HEK293 (cell line): ENCODE data around the gene SPAG5.

ENCODE experiments used
- CTCF ChIA-PET: fragments of 350-600 bp; formaldehyde crosslinking; extraction: SDS; loops from one replicate; lab custom pipeline; 2021; ENCODE audit warnings: antibody characterized with exemption; lab: Yijun Ruan, JAX
- POLR2A ChIA-PET: fragments of 300-600 bp; formaldehyde crosslinking; extraction: SDS; loops from one replicate; lab custom pipeline; 2020; ENCODE audit warnings: antibody characterized with exemption, inconsistent platforms; lab: Yijun Ruan, JAX
- H3K27ac ChIP-seq: fragments of 200-500 bp; sonication (Bioruptor generic); 2 replicates; pipeline ENCODE4 v1.5.1; 2014; ENCODE audit warnings: low read depth, low read length, control low read depth, inconsistent platforms; ENCODE audit errors: extremely low read depth
- H3K36me3 ChIP-seq, 2 experiments: fragments of 200-500 bp in 1 of 2; sonication (Bioruptor generic) in 1 of 2; 1 replicate in 1 of 2; 2 replicates in 1 of 2; pipeline ENCODE4 v1.5.1; 2014 to 2017; ENCODE audit warnings: inconsistent platforms in 2 of 2, low read length in 2 of 2; ENCODE audit not compliant: control insufficient read depth in 2 of 2, insufficient read depth in 1 of 2
- H3K4me1 ChIP-seq: fragments of 200-500 bp; sonication (Bioruptor generic); 2 replicates; pipeline ENCODE4 v1.5.1; 2014; ENCODE audit warnings: mild to moderate bottlenecking, low read length, inconsistent platforms; ENCODE audit not compliant: control insufficient read depth, insufficient read depth
- H3K4me3 ChIP-seq: 2 replicates; pipeline ENCODE4 v1.5.1; 2011; ENCODE audit warnings: low read depth, mild to moderate bottlenecking, control low read depth, low read length, moderate library complexity
- H3K9me3 ChIP-seq: fragments of 200-500 bp; sonication (Bioruptor generic); 2 replicates; pipeline ENCODE4 v1.5.1; 2014; ENCODE audit warnings: low read depth, low read length, inconsistent platforms; ENCODE audit not compliant: control insufficient read depth, insufficient read depth
- AEBP2 ChIP-seq: fragments of 450-650 bp; formaldehyde crosslinking; IDR thresholded peaks from 2 replicates; pipeline ENCODE4 v1.5.1; 2016; ENCODE audit warnings: missing biosample characterization, missing genetic modification characterization, borderline replicate concordance
- SETDB1 ChIP-seq: IDR thresholded peaks from one replicate; pipeline ENCODE4 v1.6.1; 2017; ENCODE audit warnings: mild to moderate bottlenecking, low read length, moderate library complexity, mixed read lengths; ENCODE audit not compliant: insufficient read length
- ZNF112 ChIP-seq: fragments of 450-650 bp; formaldehyde crosslinking; IDR thresholded peaks from 2 replicates; pipeline ENCODE4 v1.5.0; 2017; ENCODE audit warnings: missing biosample characterization, missing genetic modification characterization
- ZNF138 ChIP-seq: fragments of 450-650 bp; formaldehyde crosslinking; IDR thresholded peaks from 2 replicates; pipeline ENCODE4 v1.5.1; 2016; ENCODE audit warnings: missing biosample characterization, missing genetic modification characterization, borderline replicate concordance
- ZNF148 ChIP-seq: fragments of 450-650 bp; formaldehyde crosslinking; IDR thresholded peaks from 2 replicates; pipeline ENCODE4 v1.5.0; 2017; ENCODE audit warnings: missing biosample characterization, missing genetic modification characterization, borderline replicate concordance
- ZNF16 ChIP-seq: fragments of 450-650 bp; formaldehyde crosslinking; IDR thresholded peaks from 2 replicates; pipeline ENCODE4 v1.5.1; 2016; ENCODE audit warnings: low read depth, missing biosample characterization, missing genetic modification characterization
- ZNF221 ChIP-seq: fragments of 450-650 bp; formaldehyde crosslinking; IDR thresholded peaks from 2 replicates; pipeline ENCODE4 v1.5.1; 2017; ENCODE audit warnings: missing biosample characterization, missing genetic modification characterization, borderline replicate concordance
- ZNF23 ChIP-seq: fragments of 450-650 bp; formaldehyde crosslinking; IDR thresholded peaks from 2 replicates; pipeline ENCODE4 v1.5.1; 2016; ENCODE audit warnings: missing biosample characterization, missing genetic modification characterization, borderline replicate concordance
- ZNF280D ChIP-seq: fragments of 450-650 bp; formaldehyde crosslinking; IDR thresholded peaks from 2 replicates; pipeline ENCODE4 v1.5.1; 2016; ENCODE audit warnings: missing biosample characterization, missing genetic modification characterization
- ZNF324 ChIP-seq: fragments of 450-650 bp; formaldehyde crosslinking; IDR thresholded peaks from 2 replicates; pipeline ENCODE4 v1.5.1; 2016; ENCODE audit warnings: missing biosample characterization, missing genetic modification characterization
- ZNF423 ChIP-seq: fragments of 450-650 bp; formaldehyde crosslinking; IDR thresholded peaks from 2 replicates; pipeline ENCODE4 v1.5.1; 2016; ENCODE audit warnings: missing biosample characterization, missing genetic modification characterization
- ZNF426 ChIP-seq: fragments of 450-650 bp; formaldehyde crosslinking; IDR thresholded peaks from 2 replicates; pipeline ENCODE4 v1.5.1; 2017; ENCODE audit warnings: missing biosample characterization, missing genetic modification characterization, mild to moderate bottlenecking, inconsistent platforms, moderate library complexity
- ZNF473 ChIP-seq: fragments of 450-650 bp; formaldehyde crosslinking; IDR thresholded peaks from 2 replicates; pipeline ENCODE4 v1.5.1; 2017; ENCODE audit warnings: missing biosample characterization, missing genetic modification characterization
- ZNF518A ChIP-seq: fragments of 450-650 bp; formaldehyde crosslinking; conservative IDR thresholded peaks from 2 replicates; pipeline ENCODE4 v1.5.1; 2016; ENCODE audit warnings: low read depth, missing biosample characterization, missing genetic modification characterization
- ZNF530 ChIP-seq: fragments of 450-650 bp; formaldehyde crosslinking; IDR thresholded peaks from 2 replicates; pipeline ENCODE4 v1.5.1; 2016; ENCODE audit warnings: low read depth, missing biosample characterization, missing genetic modification characterization
- ZNF560 ChIP-seq: fragments of 450-650 bp; formaldehyde crosslinking; IDR thresholded peaks from 2 replicates; pipeline ENCODE4 v1.5.1; 2017; ENCODE audit warnings: missing biosample characterization, missing genetic modification characterization, borderline replicate concordance
- ZNF580 ChIP-seq: fragments of 450-650 bp; formaldehyde crosslinking; IDR thresholded peaks from 2 replicates; pipeline ENCODE4 v1.5.1; 2016; ENCODE audit warnings: missing biosample characterization, missing genetic modification characterization
- ZNF624 ChIP-seq: fragments of 450-650 bp; formaldehyde crosslinking; IDR thresholded peaks from 2 replicates; pipeline ENCODE4 v1.5.1; 2017; ENCODE audit warnings: missing biosample characterization, missing genetic modification characterization
- ZNF704 ChIP-seq: fragments of 450-650 bp; formaldehyde crosslinking; IDR thresholded peaks from 2 replicates; pipeline ENCODE4 v1.5.1; 2016; ENCODE audit warnings: missing biosample characterization, missing genetic modification characterization
- ZSCAN16 ChIP-seq: fragments of 450-650 bp; formaldehyde crosslinking; IDR thresholded peaks from 2 replicates; pipeline ENCODE4 v1.5.1; 2016; ENCODE audit warnings: missing biosample characterization, missing genetic modification characterization
- ZSCAN30 ChIP-seq: fragments of 450-650 bp; IDR thresholded peaks from 2 replicates; pipeline ENCODE4 v1.5.1; 2018; ENCODE audit warnings: missing biosample characterization, mild to moderate bottlenecking, missing genetic modification characterization, moderate library complexity
- ZXDB ChIP-seq: fragments of 450-650 bp; formaldehyde crosslinking; IDR thresholded peaks from 2 replicates; pipeline ENCODE4 v1.5.1; 2016; ENCODE audit warnings: missing biosample characterization, missing genetic modification characterization

SPAG5 gene

GRCh38 chr17:28599311-28600184 is 723 bp upstream of the SPAG5 start:
- Histone ChIP-seq H3K9me3 (no peaks in the 10 kb centered on the region), H3K4me1 (no peaks in the 10 kb centered on the region), H3K36me3 (peaks cover 24 to 34% of the 10 kb centered on the region in 2 experiments), H3K4me3 (peak overlapping the region; percentile 87), H3K27ac (peak overlapping the region; percentile 90)
- CTCF ChIA-PET, result interaction anchor here (0.6 to 1.0 kb wide), 3 partner anchors 10 to 43 kb away, joined by 3 to 6 read pairs (median 3); no protein-coding TSS in a partner anchor
- POLR2A ChIA-PET, result interaction anchor here (0.6 to 3.0 kb wide), 18 partner anchors 9 to 126 kb away, joined by 3 to 30 read pairs (median 4); partner anchors contain the start of genes ALDOC, BLTP2, PIGS and RPL23A
- TF ChIP-seq ZNF580 (tag by site-specific recombination) (no peak), ZNF530 (no peak), ZNF624 (tag by site-specific recombination) (no peak), AEBP2 (tag by site-specific recombination) (no peak), ZNF112 (tag by site-specific recombination) (no peak), ZNF704 (tag by site-specific recombination) (no peak), ZNF23 (tag by site-specific recombination) (no peak), SETDB1 (no peak), ZNF16 (tag by site-specific recombination) (no peak), ZNF280D (tag by site-specific recombination) (peak; percentile 59; the same call in 1 of the 2 replicates), ZNF426 (tag by site-specific recombination) (no peak), ZSCAN30 (tag by site-specific recombination) (no peak), ZNF148 (tag by site-specific recombination) (no peak), ZNF138 (tag by site-specific recombination) (no peak), ZNF221 (tag by site-specific recombination) (no peak), ZNF324 (tag by site-specific recombination) (0 out of 2 replicates have a peak, but pooled peaks have one; percentile 20), ZNF518A (tag by site-specific recombination) (no peak), ZNF473 (tag by site-specific recombination) (no peak), ZXDB (tag by site-specific recombination) (no peak), ZSCAN16 (tag by site-specific recombination) (no peak), ZNF423 (tag by site-specific recombination) (no peak), ZNF560 (no peak)
